Large intestine (tissue), 3 donors: ENCODE measurements around the gene ITM2C. TPM values are rescaled to one million over a fixed set of nuclear protein-coding genes. Genes with fewer than 3 reads are reported as not detected.
A peak's percentile ranks its signal among the peaks of the same experiment; 100 is the strongest.

Experiments
- DNase-seq, 2 donors: peaks; one replicate each; pipeline versions ENCODE4 v3.0.0 to v3.0.0-alpha.2; 2013
- H3K27ac ChIP-seq: one replicate; pipeline ENCODE4 v1.5.1; 2013; ENCODE audit warnings: low read length
- H3K27me3 ChIP-seq: 2 replicates; pipeline ENCODE4 v1.6.1; 2013; ENCODE audit warnings: low read length; ENCODE audit not compliant: control insufficient read depth, insufficient read depth
- H3K36me3 ChIP-seq: 2 replicates; pipeline ENCODE4 v1.6.1; 2013; ENCODE audit warnings: low read length; ENCODE audit not compliant: control insufficient read depth, insufficient read depth
- H3K4me1 ChIP-seq: one replicate; pipeline ENCODE4 v1.6.1; 2013; ENCODE audit warnings: low read length; ENCODE audit not compliant: control insufficient read depth, insufficient read depth
- H3K4me3 ChIP-seq: one replicate; pipeline ENCODE4 v1.5.1; 2013; ENCODE audit warnings: low read length
- H3K9me3 ChIP-seq: one replicate; pipeline ENCODE4 v1.6.1; 2013; ENCODE audit warnings: mild to moderate bottlenecking, low read depth, low read length, moderate library complexity; ENCODE audit not compliant: control insufficient read depth
- WGBS: methylation state at CpG from one replicate; pipeline ENCODE4 v1.1.5; 2013; ENCODE audit warnings: low lambda C conversion rate; ENCODE audit not compliant: insufficient coverage; 5-methylcytosine and 5-hydroxymethylcytosine counted together
- polyA plus RNA-seq: library from polyadenylated mRNA; unstranded; fragments of 120-200 nt; gene quantifications from one replicate; pipeline ENCODE4 v1.2.1, GENCODE V29; 2013

ITM2C gene
- polyA plus RNA-seq, 1 donor = 321 TPM

DNA sequence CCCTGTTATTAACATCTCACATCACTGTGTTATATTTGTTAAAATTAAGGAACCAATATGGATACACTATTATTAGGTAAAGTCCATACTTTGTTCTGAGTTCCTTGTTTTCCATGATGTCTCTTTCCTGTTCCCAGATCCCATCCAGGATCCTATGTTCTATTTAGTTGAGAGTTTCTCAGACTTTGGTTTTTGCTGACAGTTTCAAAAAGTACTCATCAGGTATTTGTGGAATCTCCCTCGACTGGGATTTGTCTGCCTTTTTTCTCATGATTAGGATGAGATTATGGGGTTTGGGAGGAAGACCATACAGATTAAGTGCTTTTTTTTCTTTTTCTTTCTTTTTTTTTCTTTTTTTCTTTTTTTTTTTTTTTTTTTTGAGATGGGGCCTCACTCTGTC, 39.4 kb upstream of the ITM2C start:
- H3K4me3 ChIP-seq = no peak overlapping the region
- H3K4me1 ChIP-seq = peaks cover 5% of the 10 kb centered on the region
- WGBS = no CpG with 5 or more reads among the region's 1 CpG
- DNase-seq = no peak
- peaks cover 8% of the 10 kb centered on the region for H3K36me3 ChIP-seq
- no peak overlapping the region for H3K27ac ChIP-seq
- H3K9me3 ChIP-seq = peaks cover 8% of the 10 kb centered on the region
- peaks cover 29% of the 10 kb centered on the region for H3K27me3 ChIP-seq

DNA sequence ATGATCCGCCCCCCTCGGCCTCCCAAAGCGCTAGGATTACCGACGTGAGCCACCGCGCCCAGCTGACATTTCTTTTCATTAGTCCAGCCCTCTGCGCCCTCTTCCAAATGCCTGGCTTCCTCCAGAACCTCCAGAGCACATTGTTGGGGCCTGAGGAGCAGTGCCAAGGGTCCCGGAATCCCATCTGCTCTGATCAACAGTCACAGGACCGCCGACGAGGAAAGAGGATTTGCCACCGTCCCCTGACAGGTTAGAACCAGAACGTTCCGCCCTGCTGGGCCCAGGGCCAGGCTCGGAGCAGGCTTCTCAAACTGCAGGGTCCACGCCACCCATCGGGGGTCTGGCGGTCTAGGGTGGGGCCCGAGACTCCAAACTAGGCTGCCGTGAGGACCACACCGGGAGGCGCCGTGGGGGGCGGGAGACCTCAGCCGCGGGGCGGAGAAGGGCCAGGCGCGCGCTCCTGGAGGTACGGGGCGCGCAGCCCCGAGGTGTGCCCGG, 36.9 kb upstream of the ITM2C start:
- H3K4me1 ChIP-seq = peaks cover 5% of the 10 kb centered on the region
- H3K27ac ChIP-seq = no peak overlapping the region
- H3K36me3 ChIP-seq = no peaks in the 10 kb centered on the region
- no peak for DNase-seq
- peaks cover 8% of the 10 kb centered on the region for H3K9me3 ChIP-seq
- no peak overlapping the region for H3K4me3 ChIP-seq
- H3K27me3 ChIP-seq = peaks cover 29% of the 10 kb centered on the region
- WGBS = no CpG with 5 or more reads among the region's 36 CpGs

DNA sequence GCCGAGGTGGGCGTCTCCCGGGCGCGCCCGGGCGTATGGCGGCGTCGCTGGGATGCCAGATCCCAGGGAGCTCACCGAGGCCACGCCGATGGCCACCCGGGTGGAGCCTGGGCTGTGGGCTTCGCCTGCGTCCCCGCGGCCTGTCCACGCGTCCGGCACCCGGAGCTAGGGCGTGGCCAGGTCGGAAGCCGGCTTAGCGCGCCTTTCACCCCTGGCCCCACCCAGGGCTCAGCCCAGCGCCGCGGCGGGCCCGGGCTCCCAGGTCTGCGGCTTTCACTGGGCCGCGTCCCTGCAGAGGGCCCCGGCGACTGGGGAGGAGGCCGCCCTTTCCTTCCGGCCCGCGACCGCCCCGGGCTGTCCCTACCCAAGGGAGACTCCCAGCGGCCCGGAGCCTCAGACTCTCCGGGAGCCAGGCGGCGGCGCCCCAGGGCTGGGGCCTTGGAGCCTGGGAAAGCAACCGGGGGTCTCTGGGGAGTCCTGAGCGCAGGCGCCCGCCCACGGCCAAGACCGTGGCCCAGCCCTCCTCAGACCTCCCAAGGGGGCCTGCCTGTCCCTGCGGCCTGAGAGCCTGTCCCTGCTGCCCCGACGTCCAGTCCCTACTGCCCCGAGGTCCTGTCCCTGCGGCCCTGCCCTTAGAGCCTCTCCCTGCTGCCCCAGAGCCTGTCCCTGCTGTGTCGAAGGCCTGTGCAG, 36.3 kb upstream of the ITM2C start:
- Histone ChIP-seq H3K27ac (no peak overlapping the region), H3K9me3 (peaks cover 8% of the 10 kb centered on the region), H3K4me3 (no peak overlapping the region), H3K4me1 (peaks cover 5% of the 10 kb centered on the region), H3K27me3 (peaks cover 29% of the 10 kb centered on the region), H3K36me3 (no peaks in the 10 kb centered on the region)
- DNase-seq = peak in 1 of 2 donors; percentile 36
- no CpG with 5 or more reads among the region's 61 CpGs for WGBS

DNA sequence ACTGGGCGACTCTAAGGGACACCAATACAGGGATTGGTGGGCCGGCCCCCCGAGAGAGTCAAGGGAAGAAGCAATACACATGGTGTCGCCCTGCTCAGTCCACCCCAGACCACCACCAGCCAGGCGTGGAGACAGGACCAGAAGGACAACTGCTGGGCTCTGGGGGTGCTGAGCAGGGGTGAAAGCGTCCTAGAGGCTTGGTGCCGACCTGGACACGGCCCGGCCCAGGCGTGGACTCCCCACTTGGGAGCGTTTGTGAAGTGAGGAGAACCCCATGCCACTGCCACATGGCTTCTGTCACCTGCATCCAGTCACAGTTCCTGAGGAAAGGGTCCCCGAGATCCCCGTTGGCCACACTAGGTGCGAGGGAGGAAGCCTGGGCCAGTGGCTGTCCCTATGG, 35.4 kb upstream of the ITM2C start:
- peaks cover 29% of the 10 kb centered on the region for H3K27me3 ChIP-seq
- no peaks in the 10 kb centered on the region for H3K36me3 ChIP-seq
- no CpG with 5 or more reads among the region's 14 CpGs for whole genome bisulfite sequencing
- H3K27ac ChIP-seq = no peak overlapping the region
- H3K4me1 ChIP-seq = peaks cover 5% of the 10 kb centered on the region
- H3K4me3 ChIP-seq = no peak overlapping the region
- peaks cover 8% of the 10 kb centered on the region for H3K9me3 ChIP-seq
- no peak for DNase-seq

DNA sequence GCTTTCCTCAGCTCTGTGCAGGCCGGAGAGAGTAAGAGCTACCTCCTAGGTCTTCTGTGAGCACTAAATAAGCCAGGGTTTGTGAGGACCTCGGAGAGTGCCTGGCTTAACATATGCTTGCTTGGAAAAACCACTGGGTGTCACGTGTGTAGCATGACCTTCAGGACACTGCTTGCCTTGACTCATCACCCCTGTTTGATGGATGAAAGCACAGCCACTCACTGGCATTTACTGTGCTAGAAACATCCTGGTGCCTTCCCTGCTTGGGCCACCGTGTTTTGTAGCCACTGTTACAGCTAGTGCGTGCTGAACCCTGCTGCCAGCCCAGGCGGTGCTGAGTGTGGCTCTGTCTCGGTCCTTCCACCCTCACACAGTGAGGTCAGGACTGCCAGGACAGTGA, 34.8 kb upstream of the ITM2C start:
- Histone ChIP-seq H3K9me3 (peaks cover 8% of the 10 kb centered on the region), H3K4me3 (no peak overlapping the region), H3K36me3 (no peaks in the 10 kb centered on the region), H3K27me3 (peaks cover 29% of the 10 kb centered on the region), H3K4me1 (peaks cover 5% of the 10 kb centered on the region), H3K27ac (no peak overlapping the region)
- no CpG with 5 or more reads among the region's 7 CpGs for WGBS
- no peak for DNase-seq

DNA sequence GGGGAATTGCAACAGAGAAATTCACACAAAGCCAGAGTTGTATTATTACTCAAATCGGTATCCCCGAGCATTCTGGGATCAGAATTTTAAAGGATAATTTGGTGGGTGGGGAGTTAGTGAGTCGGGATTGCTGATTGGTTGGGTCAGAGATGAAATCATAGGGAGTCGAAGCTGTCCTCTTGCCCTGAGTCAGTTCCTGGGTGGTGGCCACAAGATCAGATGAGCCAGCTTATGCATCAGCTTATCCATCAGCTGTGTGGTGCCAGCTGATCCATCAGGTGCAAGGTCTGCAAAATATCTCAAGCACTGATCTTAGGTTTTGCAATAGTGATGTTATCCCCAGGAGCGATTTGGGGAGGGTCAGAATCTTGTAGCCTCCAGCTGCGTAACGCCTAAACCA, 34.3 kb upstream of the ITM2C start:
- Histone ChIP-seq H3K4me3 (no peak overlapping the region), H3K9me3 (peaks cover 8% of the 10 kb centered on the region), H3K36me3 (no peaks in the 10 kb centered on the region), H3K27me3 (peaks cover 29% of the 10 kb centered on the region), H3K4me1 (peaks cover 5% of the 10 kb centered on the region), H3K27ac (no peak overlapping the region)
- WGBS = 100% methylated on average over 2 of the region's 7 CpGs
- DNase-seq = no peak

DNA sequence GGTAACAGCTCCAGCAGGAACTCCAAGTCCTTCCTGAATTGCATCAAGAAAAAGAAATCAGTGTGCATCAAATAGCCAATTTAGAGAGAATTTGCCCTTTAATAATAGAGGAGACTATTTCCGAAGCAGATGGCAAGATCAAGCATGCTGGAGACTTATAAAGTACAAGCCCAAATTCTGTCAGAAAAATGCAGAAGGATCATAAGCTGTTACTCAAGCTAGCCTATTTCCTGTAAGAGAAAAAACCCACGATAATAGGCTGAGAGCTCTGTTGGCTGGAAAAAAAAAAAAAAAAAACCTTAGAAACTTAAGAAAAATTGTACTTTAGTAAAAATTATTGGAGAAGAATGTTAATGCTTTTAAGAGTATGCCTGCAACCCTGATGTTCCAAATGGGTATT, 24.4 kb upstream of the ITM2C start:
- WGBS = 100% methylated on average over 1 of the region's 2 CpGs
- Histone ChIP-seq H3K4me3 (no peak overlapping the region), H3K36me3 (no peaks in the 10 kb centered on the region)

DNA sequence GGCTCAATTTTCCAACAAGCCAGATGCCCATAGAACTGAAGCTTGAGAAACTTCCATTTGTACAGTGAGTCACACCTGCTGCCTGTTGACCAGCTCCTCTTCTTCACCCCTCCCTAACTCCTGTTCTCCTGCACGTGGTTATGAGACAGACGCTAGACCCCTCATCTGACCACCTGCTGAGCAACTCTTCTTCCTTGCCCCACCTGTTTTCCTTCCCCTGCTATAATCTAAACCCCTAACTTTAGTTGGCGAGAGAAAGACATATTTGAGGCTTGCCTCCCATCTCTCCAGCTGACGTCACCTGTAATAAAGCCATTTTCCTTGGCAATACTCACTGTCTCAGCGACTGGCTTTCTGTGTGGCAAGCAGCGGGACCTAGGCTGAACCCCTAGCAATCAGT, 22.3 kb upstream of the ITM2C start:
- no peaks in the 10 kb centered on the region for H3K36me3 ChIP-seq
- H3K27me3 ChIP-seq = no peaks in the 10 kb centered on the region
- WGBS = no CpG with 5 or more reads among the region's 6 CpGs
- no peak overlapping the region for H3K4me3 ChIP-seq
- peaks cover 3% of the 10 kb centered on the region for H3K4me1 ChIP-seq
- peak in 1 of 2 donors; percentile 50 for DNase-seq
- H3K9me3 ChIP-seq = peaks cover 4% of the 10 kb centered on the region
- no peak overlapping the region for H3K27ac ChIP-seq

More for the DNA sequence above, 24.4 kb upstream of the ITM2C start:
- H3K9me3 ChIP-seq = peaks cover 4% of the 10 kb centered on the region
- H3K27me3 ChIP-seq = no peaks in the 10 kb centered on the region
- no peak overlapping the region for H3K27ac ChIP-seq
- H3K4me1 ChIP-seq = peaks cover 3% of the 10 kb centered on the region
- no peak for DNase-seq

DNA sequence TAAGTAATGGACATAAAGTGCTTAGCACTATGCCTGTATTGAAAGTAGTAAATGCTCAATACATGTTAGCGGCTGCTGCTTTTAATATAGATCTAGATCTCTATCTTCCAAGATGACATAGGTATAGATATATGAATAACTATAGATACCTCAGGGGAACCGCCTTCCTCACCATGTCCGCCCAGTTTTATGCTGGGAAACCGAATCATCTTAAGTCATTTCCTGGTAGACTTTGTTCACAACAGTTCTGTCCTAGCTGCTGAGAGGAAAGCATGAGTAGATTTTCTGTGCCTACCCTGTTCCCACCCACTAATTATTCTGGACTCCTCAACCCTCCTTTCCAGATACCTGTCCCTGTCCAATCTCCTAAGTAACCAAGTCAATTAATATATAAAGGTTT, 21.6 kb upstream of the ITM2C start:
- WGBS = no CpG with 5 or more reads among the region's 4 CpGs
- peak in 1 of 2 donors; percentile 63 for DNase-seq

DNA sequence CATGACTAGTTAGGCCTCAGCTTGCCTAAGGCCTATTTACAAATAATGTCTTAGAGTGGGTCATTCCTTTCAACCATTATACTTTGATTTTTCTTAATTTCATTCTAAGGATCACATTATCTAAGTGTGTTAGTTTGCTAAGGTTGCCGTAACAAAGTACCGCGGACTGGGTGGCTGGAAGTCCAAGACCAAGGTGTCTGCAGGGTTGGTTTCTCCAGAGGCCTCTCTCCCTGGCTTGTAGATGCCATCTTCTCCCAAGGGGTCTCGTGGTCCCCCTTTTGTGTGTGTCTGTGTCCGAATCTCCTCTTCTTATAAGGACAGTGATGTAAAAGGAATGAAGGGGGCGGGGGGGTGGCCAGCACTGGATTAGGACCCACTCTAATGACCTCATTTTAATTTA, 18.4 kb upstream of the ITM2C start:
- H3K4me3 ChIP-seq = no peak overlapping the region
- peaks cover 2% of the 10 kb centered on the region for H3K27me3 ChIP-seq
- 100% methylated on average over 1 of the region's 6 CpGs for WGBS
- no peak overlapping the region for H3K27ac ChIP-seq
- no peaks in the 10 kb centered on the region for H3K9me3 ChIP-seq
- H3K4me1 ChIP-seq = peaks cover 6% of the 10 kb centered on the region
- DNase-seq = no peak
- H3K36me3 ChIP-seq = no peaks in the 10 kb centered on the region

More for the DNA sequence above, 21.6 kb upstream of the ITM2C start:
- peaks cover 5% of the 10 kb centered on the region for H3K4me1 ChIP-seq
- H3K4me3 ChIP-seq = no peak overlapping the region
- peaks cover 4% of the 10 kb centered on the region for H3K9me3 ChIP-seq
- no peak overlapping the region for H3K27ac ChIP-seq
- H3K36me3 ChIP-seq = no peaks in the 10 kb centered on the region
- H3K27me3 ChIP-seq = no peaks in the 10 kb centered on the region

DNA sequence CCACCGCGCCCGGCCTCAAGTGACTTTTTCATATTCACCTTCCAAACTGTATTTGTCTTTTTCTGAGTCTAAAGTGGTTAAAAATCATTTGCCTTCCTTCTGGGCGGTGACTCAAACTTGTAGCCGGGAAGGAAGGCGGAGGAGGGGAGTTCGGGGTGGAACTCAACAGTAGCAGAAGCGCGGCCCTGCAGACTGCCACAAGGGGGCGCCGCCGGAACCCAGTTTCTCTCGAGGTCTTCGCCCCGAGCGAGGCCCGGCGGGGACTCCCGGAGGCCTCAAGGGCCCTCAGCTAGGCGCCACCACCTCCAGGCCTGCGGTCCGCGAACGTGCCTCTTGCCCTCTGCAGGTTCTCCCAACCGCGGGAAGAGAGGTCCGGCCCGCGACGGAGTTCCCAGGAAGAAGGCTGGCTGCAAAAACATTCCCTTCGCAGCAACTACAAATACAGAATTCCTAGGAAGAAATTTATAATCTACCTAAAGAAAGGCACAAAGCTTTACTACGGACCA, 16.8 kb upstream of the ITM2C start:
- H3K9me3 ChIP-seq = no peaks in the 10 kb centered on the region
- no peaks in the 10 kb centered on the region for H3K36me3 ChIP-seq
- WGBS = no CpG with 5 or more reads among the region's 32 CpGs
- peak; percentile 72 to 80 for DNase-seq
- peaks cover 10% of the 10 kb centered on the region for H3K27me3 ChIP-seq
- H3K4me1 ChIP-seq = peaks cover 3% of the 10 kb centered on the region
- H3K4me3 ChIP-seq = no peak overlapping the region
- no peak overlapping the region for H3K27ac ChIP-seq
